ENCODE data around the gene MEGF11.

MEGF11 gene

GRCh38 chr15:66238318-66238717, 15.2 kb downstream of the MEGF11 start:
- H3K4me3 ChIP-seq (ENCODE audit: low read depth, low read length): no peak overlapping the region
- no peak for TF ChIP-seq CTCF (IDR thresholded peaks at IDR 0.05; ENCODE audit: low read depth, low read length, missing control alignments)
- DNase-seq (ENCODE audit: low read depth): no peak

- no peak for DNase-seq (ENCODE audit: low read depth)
- TF ChIP-seq CTCF (IDR thresholded peaks at IDR 0.05; ENCODE audit: low read depth, low read length, missing control alignments): no peak
- no peak overlapping the region for H3K4me3 ChIP-seq (ENCODE audit: low read depth, low read length)
Measured at GRCh38 chr15:66237513-66238235, 15.9 kb downstream of the MEGF11 start.

- DNase-seq (ENCODE audit: low read depth): no peak
- no peak overlapping the region for H3K4me3 ChIP-seq (ENCODE audit: low read depth, low read length)
- TF ChIP-seq CTCF (IDR thresholded peaks at IDR 0.05; ENCODE audit: low read depth, low read length, missing control alignments): no peak
Measured at GRCh38 chr15:66236806-66237375, 16.7 kb downstream of the MEGF11 start.

- TF ChIP-seq CTCF (IDR thresholded peaks at IDR 0.05; ENCODE audit: low read depth, low read length, missing control alignments): no peak
- DNase-seq (ENCODE audit: low read depth): no peak
- H3K4me3 ChIP-seq (ENCODE audit: low read depth, low read length): no peak overlapping the region
Measured at GRCh38 chr15:66235866-66236265, 17.7 kb downstream of the MEGF11 start.

- no peak overlapping the region for H3K4me3 ChIP-seq (ENCODE audit: low read depth, low read length)
- TF ChIP-seq CTCF (IDR thresholded peaks at IDR 0.05; ENCODE audit: low read depth, low read length, missing control alignments): no peak
- DNase-seq (ENCODE audit: low read depth): no peak
Measured at GRCh38 chr15:66234798-66235197, 18.8 kb downstream of the MEGF11 start.

GRCh38 chr15:66233487-66234415, 19.8 kb downstream of the MEGF11 start:
- no peak for DNase-seq (ENCODE audit: low read depth)
- no peak overlapping the region for H3K4me3 ChIP-seq (ENCODE audit: low read depth, low read length)
- peak; percentile 36 for TF ChIP-seq CTCF (IDR thresholded peaks at IDR 0.05; ENCODE audit: low read depth, low read length, missing control alignments)
